SK-N-SH (cell line): Measurements from ENCODE around the gene LIMS2.

ENCODE experiments used
- CTCF ChIP-seq: fragments of 200-600 bp; sonication (generic); IDR thresholded peaks from 2 replicates; pipeline ENCODE4 v1.6.1; 2017; ENCODE audit warnings: antibody characterized with exemption, mild to moderate bottlenecking, moderate library complexity
- EP300 ChIP-seq, 2 experiments: IDR thresholded peaks; 2 replicates each; pipeline versions ENCODE4 v1.4.0 to v1.6.1; 2012; ENCODE audit warnings: borderline replicate concordance in 1 of 2, low read depth in 1 of 2, low read length in 1 of 2
- TF ChIP-seq, protein P1 (sequence below): IDR thresholded peaks from 2 replicates; pipeline ENCODE4 v1.6.1; 2012; ENCODE audit warnings: mild to moderate bottlenecking, low read depth, low read length, moderate library complexity
- TF ChIP-seq, protein P2 (sequence below): IDR thresholded peaks from 2 replicates; pipeline ENCODE4; 2012

GRCh38 chr2:127701193-127701650, 25.9 kb upstream of the LIMS2 start, which contains the start of gene SFT2D3:
- TF ChIP-seq CTCF (no peak), EP300 (IDR thresholded peaks at IDR 0.05; ENCODE audit: borderline replicate concordance in 1 of 2, low read depth in 1 of 2, low read length in 1 of 2) (no peak)
- TF ChIP-seq, protein P1, sequence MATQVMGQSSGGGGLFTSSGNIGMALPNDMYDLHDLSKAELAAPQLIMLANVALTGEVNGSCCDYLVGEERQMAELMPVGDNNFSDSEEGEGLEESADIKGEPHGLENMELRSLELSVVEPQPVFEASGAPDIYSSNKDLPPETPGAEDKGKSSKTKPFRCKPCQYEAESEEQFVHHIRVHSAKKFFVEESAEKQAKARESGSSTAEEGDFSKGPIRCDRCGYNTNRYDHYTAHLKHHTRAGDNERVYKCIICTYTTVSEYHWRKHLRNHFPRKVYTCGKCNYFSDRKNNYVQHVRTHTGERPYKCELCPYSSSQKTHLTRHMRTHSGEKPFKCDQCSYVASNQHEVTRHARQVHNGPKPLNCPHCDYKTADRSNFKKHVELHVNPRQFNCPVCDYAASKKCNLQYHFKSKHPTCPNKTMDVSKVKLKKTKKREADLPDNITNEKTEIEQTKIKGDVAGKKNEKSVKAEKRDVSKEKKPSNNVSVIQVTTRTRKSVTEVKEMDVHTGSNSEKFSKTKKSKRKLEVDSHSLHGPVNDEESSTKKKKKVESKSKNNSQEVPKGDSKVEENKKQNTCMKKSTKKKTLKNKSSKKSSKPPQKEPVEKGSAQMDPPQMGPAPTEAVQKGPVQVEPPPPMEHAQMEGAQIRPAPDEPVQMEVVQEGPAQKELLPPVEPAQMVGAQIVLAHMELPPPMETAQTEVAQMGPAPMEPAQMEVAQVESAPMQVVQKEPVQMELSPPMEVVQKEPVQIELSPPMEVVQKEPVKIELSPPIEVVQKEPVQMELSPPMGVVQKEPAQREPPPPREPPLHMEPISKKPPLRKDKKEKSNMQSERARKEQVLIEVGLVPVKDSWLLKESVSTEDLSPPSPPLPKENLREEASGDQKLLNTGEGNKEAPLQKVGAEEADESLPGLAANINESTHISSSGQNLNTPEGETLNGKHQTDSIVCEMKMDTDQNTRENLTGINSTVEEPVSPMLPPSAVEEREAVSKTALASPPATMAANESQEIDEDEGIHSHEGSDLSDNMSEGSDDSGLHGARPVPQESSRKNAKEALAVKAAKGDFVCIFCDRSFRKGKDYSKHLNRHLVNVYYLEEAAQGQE: peak; percentile 43; the same call in 1 of the 2 replicates
- TF ChIP-seq, protein P2, sequence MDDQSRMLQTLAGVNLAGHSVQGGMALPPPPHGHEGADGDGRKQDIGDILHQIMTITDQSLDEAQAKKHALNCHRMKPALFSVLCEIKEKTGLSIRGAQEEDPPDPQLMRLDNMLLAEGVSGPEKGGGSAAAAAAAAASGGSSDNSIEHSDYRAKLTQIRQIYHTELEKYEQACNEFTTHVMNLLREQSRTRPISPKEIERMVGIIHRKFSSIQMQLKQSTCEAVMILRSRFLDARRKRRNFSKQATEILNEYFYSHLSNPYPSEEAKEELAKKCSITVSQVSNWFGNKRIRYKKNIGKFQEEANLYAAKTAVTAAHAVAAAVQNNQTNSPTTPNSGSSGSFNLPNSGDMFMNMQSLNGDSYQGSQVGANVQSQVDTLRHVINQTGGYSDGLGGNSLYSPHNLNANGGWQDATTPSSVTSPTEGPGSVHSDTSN: no peak
